Measurements from ENCODE around the gene SLC23A2.

DNA sequence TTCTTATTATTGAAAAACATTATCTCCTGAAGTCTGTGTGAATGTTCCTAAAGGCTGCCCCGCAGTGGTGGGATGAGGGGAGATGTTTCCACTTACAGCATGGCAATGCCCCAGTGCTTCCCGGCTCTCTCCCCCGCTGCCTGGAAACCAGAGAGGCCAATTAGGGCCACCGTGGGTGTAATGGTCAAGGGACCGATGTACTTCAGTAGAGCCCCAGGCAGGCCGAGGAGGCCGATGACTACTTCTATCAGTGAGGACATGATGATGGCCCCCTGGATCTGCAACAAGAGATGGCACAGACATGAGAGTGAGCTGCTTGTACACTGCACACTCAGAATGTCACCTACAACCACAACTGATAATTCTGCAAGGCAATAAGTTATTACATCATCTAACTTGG lies 117.8 kb downstream of the SLC23A2 start:
- TF ChIP-seq CTCF (IDR thresholded peaks at IDR 0.05): no peak
- TF ChIP-seq POLR2A (IDR thresholded peaks at IDR 0.05): no peak
